Activated CD4-positive, alpha-beta memory T cell treated with anti-CD3 and anti-CD28 coated beads, Interleukin-2, amount 10 ng/mL, durations not matched to agents 7 days and 5 days (primary cell): Measurements from ENCODE around the gene ASB10. TPM values are rescaled to one million over a fixed set of nuclear protein-coding genes. Genes with fewer than 3 reads are reported as not detected.

Source experiments
- CTCF ChIA-PET: fragments of 350-600 bp; sonication (Branson Sonifier 250); formaldehyde crosslinking; loops from one replicate; lab custom pipeline; 2021; ENCODE audit warnings: antibody characterized with exemption, inconsistent platforms; lab: Charles Lee
- POLR2A ChIA-PET: fragments of 350-600 bp; sonication (Branson Sonifier 250); formaldehyde crosslinking; loops from one replicate; lab custom pipeline; 2021; ENCODE audit warnings: antibody characterized with exemption; lab: Charles Lee
- DNase-seq: peaks from one replicate; pipeline ENCODE4 v3.0.0-alpha.2; 2020
- H3K27ac Mint-ChIP-seq: one replicate; pipeline ENCODE4 v1.8.0; 2021; ENCODE audit warnings: mild to moderate bottlenecking, mixed read lengths
- H3K27me3 Mint-ChIP-seq: one replicate; pipeline ENCODE4 v1.8.0; 2021; ENCODE audit warnings: mixed read lengths
- H3K36me3 Mint-ChIP-seq: one replicate; pipeline ENCODE4 v1.8.0; 2021; ENCODE audit warnings: low read depth, mixed read lengths
- H3K4me1 Mint-ChIP-seq: one replicate; pipeline ENCODE4 v1.8.0; 2021; ENCODE audit warnings: mixed read lengths
- H3K4me3 Mint-ChIP-seq: one replicate; pipeline ENCODE4 v1.8.0; 2021; ENCODE audit warnings: mild to moderate bottlenecking, mixed read lengths
- H3K9me3 Mint-ChIP-seq: one replicate; pipeline ENCODE4 v1.8.0; 2021; ENCODE audit warnings: mixed read lengths
- total RNA-seq, 2 experiments: library from RNA; stranded (reverse); gene quantifications; one replicate each; pipeline ENCODE4 v1.2.3, GENCODE V29; 2021

ASB10 gene
- total RNA-seq, 2 experiments from 2014 or later = not detected

GRCh38 chr7:151195616-151196450 is 8.8 kb upstream of the ASB10 start:
- CTCF ChIA-PET = interaction anchor here (1.1 kb wide), 1 partner anchor 30 kb away, joined by 3 read pairs; no protein-coding TSS in a partner anchor
- no peak overlapping the region for H3K27ac Mint-ChIP-seq
- H3K4me1 Mint-ChIP-seq = peaks cover 4% of the 10 kb centered on the region
- no peak for DNase-seq
- no peaks in the 10 kb centered on the region for H3K36me3 Mint-ChIP-seq
- H3K9me3 Mint-ChIP-seq = no peaks in the 10 kb centered on the region
- POLR2A ChIA-PET = no interaction called here
- H3K4me3 Mint-ChIP-seq = no peak overlapping the region
- peaks cover 7% of the 10 kb centered on the region for H3K27me3 Mint-ChIP-seq

- H3K27me3 Mint-ChIP-seq = peaks cover 13% of the 10 kb centered on the region
- peaks cover 4% of the 10 kb centered on the region for H3K4me1 Mint-ChIP-seq
- no peak overlapping the region for H3K27ac Mint-ChIP-seq
- H3K9me3 Mint-ChIP-seq = no peaks in the 10 kb centered on the region
- DNase-seq = no peak
- no peaks in the 10 kb centered on the region for H3K36me3 Mint-ChIP-seq
- H3K4me3 Mint-ChIP-seq = no peak overlapping the region
- ChIA-PET POLR2A (no interaction called here), CTCF (interaction anchor here (1.1 kb wide), 1 partner anchor 29 kb away, joined by 3 read pairs; no protein-coding TSS in a partner anchor)
Measured at GRCh38 chr7:151194188-151194587, 7.1 kb upstream of the ASB10 start.

- H3K9me3 Mint-ChIP-seq = no peaks in the 10 kb centered on the region
- H3K36me3 Mint-ChIP-seq = no peaks in the 10 kb centered on the region
- no peak for DNase-seq
- no peak overlapping the region for H3K4me3 Mint-ChIP-seq
- ChIA-PET POLR2A (no interaction called here), CTCF (no interaction called here)
- peaks cover 18% of the 10 kb centered on the region for H3K27me3 Mint-ChIP-seq
- H3K27ac Mint-ChIP-seq = no peak overlapping the region
- H3K4me1 Mint-ChIP-seq = peaks cover 4% of the 10 kb centered on the region
Measured at GRCh38 chr7:151193203-151193978, 6.3 kb upstream of the ASB10 start.

- no peak for DNase-seq
- POLR2A ChIA-PET = interaction anchor here (1.3 kb wide), 1 partner anchor 15 kb away, joined by 3 read pairs; no protein-coding TSS in a partner anchor
- Mint-ChIP-seq H3K4me3 (no peak overlapping the region), H3K9me3 (no peaks in the 10 kb centered on the region), H3K4me1 (peaks cover 4% of the 10 kb centered on the region), H3K36me3 (no peaks in the 10 kb centered on the region), H3K27me3 (peaks cover 18% of the 10 kb centered on the region), H3K27ac (no peak overlapping the region)
- CTCF ChIA-PET = no interaction called here
Measured at GRCh38 chr7:151192002-151192539, 5.0 kb upstream of the ASB10 start.

- Mint-ChIP-seq H3K9me3 (no peaks in the 10 kb centered on the region), H3K27ac (no peak overlapping the region), H3K36me3 (no peaks in the 10 kb centered on the region), H3K4me1 (peaks cover 4% of the 10 kb centered on the region), H3K4me3 (no peak overlapping the region), H3K27me3 (peaks cover 18% of the 10 kb centered on the region)
- ChIA-PET CTCF (no interaction called here), POLR2A (interaction anchor here (1.3 kb wide), 1 partner anchor 16 kb away, joined by 3 read pairs; no protein-coding TSS in a partner anchor)
- DNase-seq = no peak
Measured at GRCh38 chr7:151191544-151191943, 4.5 kb upstream of the ASB10 start.

GRCh38 chr7:151189038-151189437 is 2.0 kb upstream of the ASB10 start:
- no peak overlapping the region for H3K27ac Mint-ChIP-seq
- H3K4me3 Mint-ChIP-seq = no peak overlapping the region
- no peaks in the 10 kb centered on the region for H3K9me3 Mint-ChIP-seq
- H3K36me3 Mint-ChIP-seq = no peaks in the 10 kb centered on the region
- peaks cover 11% of the 10 kb centered on the region for H3K27me3 Mint-ChIP-seq
- no peak for DNase-seq
- ChIA-PET CTCF (no interaction called here), POLR2A (no interaction called here)
- H3K4me1 Mint-ChIP-seq = no peaks in the 10 kb centered on the region

- Mint-ChIP-seq H3K9me3 (no peaks in the 10 kb centered on the region), H3K27ac (no peak overlapping the region), H3K36me3 (no peaks in the 10 kb centered on the region), H3K4me1 (no peaks in the 10 kb centered on the region), H3K27me3 (peaks cover 11% of the 10 kb centered on the region), H3K4me3 (no peak overlapping the region)
- POLR2A ChIA-PET = no interaction called here
- DNase-seq = no peak
- CTCF ChIA-PET = no interaction called here
Measured at GRCh38 chr7:151188252-151188542, 1.1 kb upstream of the ASB10 start.

GRCh38 chr7:151187409-151188251 is 580 bp upstream of the ASB10 start:
- DNase-seq = no peak
- POLR2A ChIA-PET = interaction anchor here (0.6 kb wide), 1 partner anchor 13 kb away, joined by 3 read pairs; no protein-coding TSS in a partner anchor
- H3K4me3 Mint-ChIP-seq = no peak overlapping the region
- no peaks in the 10 kb centered on the region for H3K4me1 Mint-ChIP-seq
- CTCF ChIA-PET = no interaction called here
- no peaks in the 10 kb centered on the region for H3K36me3 Mint-ChIP-seq
- no peak overlapping the region for H3K27ac Mint-ChIP-seq
- no peaks in the 10 kb centered on the region for H3K9me3 Mint-ChIP-seq
- H3K27me3 Mint-ChIP-seq = peaks cover 11% of the 10 kb centered on the region

GRCh38 chr7:151185762-151186639 is 1.0 kb downstream of the ASB10 start:
- Mint-ChIP-seq H3K4me1 (no peaks in the 10 kb centered on the region), H3K4me3 (no peak overlapping the region), H3K27ac (no peak overlapping the region), H3K36me3 (no peaks in the 10 kb centered on the region), H3K27me3 (peaks cover 13% of the 10 kb centered on the region), H3K9me3 (no peaks in the 10 kb centered on the region)
- CTCF ChIA-PET = interaction anchor here (0.8 kb wide), 1 partner anchor 58 kb away, joined by 3 read pairs; no protein-coding TSS in a partner anchor
- POLR2A ChIA-PET = no interaction called here
- no peak for DNase-seq

GRCh38 chr7:151181011-151181431 is 6.0 kb downstream of the ASB10 start:
- Mint-ChIP-seq H3K27me3 (peaks cover 10% of the 10 kb centered on the region), H3K27ac (no peak overlapping the region)
- POLR2A ChIA-PET = no interaction called here

GRCh38 chr7:151179946-151180345 is 7.1 kb downstream of the ASB10 start:
- H3K4me3 Mint-ChIP-seq = no peak overlapping the region
- H3K36me3 Mint-ChIP-seq = no peaks in the 10 kb centered on the region
- ChIA-PET CTCF (interaction anchor here (1.2 to 2.3 kb wide), 3 partner anchors 11 to 64 kb away, joined by 3 to 10 read pairs (median 3); no protein-coding TSS in a partner anchor), POLR2A (interaction anchor here (1.3 kb wide), 1 partner anchor 35 kb away, joined by 3 read pairs; no protein-coding TSS in a partner anchor)
- H3K27me3 Mint-ChIP-seq = peaks cover 10% of the 10 kb centered on the region
- no peak overlapping the region for H3K27ac Mint-ChIP-seq
- DNase-seq = no peak
- no peaks in the 10 kb centered on the region for H3K4me1 Mint-ChIP-seq
- H3K9me3 Mint-ChIP-seq = no peaks in the 10 kb centered on the region

More at GRCh38 chr7:151181011-151181431, 6.0 kb downstream of the ASB10 start:
- Mint-ChIP-seq H3K4me1 (no peaks in the 10 kb centered on the region), H3K9me3 (no peaks in the 10 kb centered on the region), H3K4me3 (no peak overlapping the region), H3K36me3 (no peaks in the 10 kb centered on the region)
- CTCF ChIA-PET = interaction anchor here (1.2 kb wide), 1 partner anchor 62 kb away, joined by 3 read pairs; no protein-coding TSS in a partner anchor
- no peak for DNase-seq
